Uterus (tissue), 4 donors: Measurements from ENCODE around the gene OR2T6. TPM values are rescaled to one million over a fixed set of nuclear protein-coding genes. Genes with fewer than 3 reads are reported as not detected.

Experiments
- DNase-seq, 2 donors: peaks; one replicate each; pipeline ENCODE4 v3.0.0-alpha.2; 2019 to 2020
- H3K27ac ChIP-seq, 2 donors: fragments of 200-600 bp; sonication (generic); 1 replicate in 1 of 2; 2 replicates in 1 of 2; pipeline ENCODE4 v1.5.1; 2016 to 2018
- H3K27me3 ChIP-seq, 2 donors: fragments of 200-600 bp; sonication (generic); one replicate each; pipeline ENCODE4 v1.5.1; 2018 to 2019; ENCODE audit warnings: control low read depth in 1 of 2
- H3K36me3 ChIP-seq, 2 donors: fragments of 200-600 bp; sonication (generic); one replicate each; pipeline ENCODE4 v1.5.1; 2019; ENCODE audit warnings: control low read depth in 1 of 2
- H3K4me1 ChIP-seq, 2 donors: fragments of 200-600 bp; sonication (generic); one replicate each; pipeline ENCODE4 v1.5.1; 2018 to 2019; ENCODE audit warnings: control low read depth in 1 of 2
- H3K4me3 ChIP-seq, 2 donors: fragments of 200-600 bp; sonication (generic); 1 replicate in 1 of 2; 2 replicates in 1 of 2; pipeline ENCODE4 v1.5.1; 2018 to 2019; ENCODE audit warnings: mild to moderate bottlenecking in 1 of 2
- H3K9me3 ChIP-seq, 2 donors: fragments of 200-600 bp; sonication (generic); one replicate each; pipeline ENCODE4 v1.5.1; 2019; ENCODE audit warnings: control low read depth in 1 of 2
- POLR2A ChIP-seq, 2 donors: fragments of 450-650 bp; IDR thresholded peaks; one replicate each; pipeline ENCODE4 v1.6.1; 2016; ENCODE audit warnings: antibody characterized with exemption in 2 of 2, mild to moderate bottlenecking in 1 of 2, moderate library complexity in 1 of 2
- intact Hi-C: fragments of 100-400 bp; cut with DNase I; formaldehyde crosslinking; loops from one replicate; pipeline ENCODE4 v1.15.1; 2023; ENCODE audit warnings: low total_unique reads
- total RNA-seq, 4 donors: library from RNA; depleted of rRNA in 3 of 4; stranded (reverse); fragments of >200 nt in 3 of 4; gene quantifications; one replicate each; pipeline versions ENCODE4 v1.1.0 to v1.2.4, GENCODE V29; 2014 to 2023
- TF ChIP-seq, protein P1 (sequence below), 4 experiments: fragments of 200-600 bp in 2 of 4; fragments of 450-650 bp in 2 of 4; sonication (generic) in 2 of 4; IDR thresholded peaks; one replicate each; pipeline ENCODE4 v1.5.1; 2016 to 2019; ENCODE audit warnings: antibody characterized with exemption in 4 of 4, mild to moderate bottlenecking in 2 of 4, moderate library complexity in 1 of 4
- donor health status: DM: yes; HTN: yes; CAD: no.

The OR2T6 gene
- not detected for total RNA-seq

DNA sequence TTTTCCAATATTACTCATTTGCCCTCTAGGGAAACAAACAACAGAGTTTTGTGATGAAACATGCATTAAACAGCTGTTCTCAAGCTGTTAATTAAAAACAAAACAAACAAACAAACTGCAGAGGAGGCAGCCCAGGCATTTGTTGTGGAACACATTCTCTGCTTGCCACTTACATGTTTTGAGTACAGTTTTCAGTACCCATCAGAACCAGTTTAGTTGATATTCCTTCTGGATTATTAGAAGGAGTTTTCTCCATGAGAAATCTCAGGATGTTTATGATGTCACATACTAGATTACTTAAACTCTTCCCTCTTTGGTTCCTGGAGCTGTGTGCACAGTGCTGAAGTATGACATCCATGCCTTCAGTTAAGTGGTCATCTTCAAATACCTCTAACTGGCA is at the start of gene OR2T6:
OR2T6 (plus strand) TSS at position 301 of the 400 bp plus-strand sequence. CDS start 11,863 bp downstream, outside the sequence.
- H3K9me3 ChIP-seq = no peaks in the 10 kb centered on the region
- TF ChIP-seq POLR2A (IDR thresholded peaks at IDR 0.05) = no peak
- TF ChIP-seq, protein P1, sequence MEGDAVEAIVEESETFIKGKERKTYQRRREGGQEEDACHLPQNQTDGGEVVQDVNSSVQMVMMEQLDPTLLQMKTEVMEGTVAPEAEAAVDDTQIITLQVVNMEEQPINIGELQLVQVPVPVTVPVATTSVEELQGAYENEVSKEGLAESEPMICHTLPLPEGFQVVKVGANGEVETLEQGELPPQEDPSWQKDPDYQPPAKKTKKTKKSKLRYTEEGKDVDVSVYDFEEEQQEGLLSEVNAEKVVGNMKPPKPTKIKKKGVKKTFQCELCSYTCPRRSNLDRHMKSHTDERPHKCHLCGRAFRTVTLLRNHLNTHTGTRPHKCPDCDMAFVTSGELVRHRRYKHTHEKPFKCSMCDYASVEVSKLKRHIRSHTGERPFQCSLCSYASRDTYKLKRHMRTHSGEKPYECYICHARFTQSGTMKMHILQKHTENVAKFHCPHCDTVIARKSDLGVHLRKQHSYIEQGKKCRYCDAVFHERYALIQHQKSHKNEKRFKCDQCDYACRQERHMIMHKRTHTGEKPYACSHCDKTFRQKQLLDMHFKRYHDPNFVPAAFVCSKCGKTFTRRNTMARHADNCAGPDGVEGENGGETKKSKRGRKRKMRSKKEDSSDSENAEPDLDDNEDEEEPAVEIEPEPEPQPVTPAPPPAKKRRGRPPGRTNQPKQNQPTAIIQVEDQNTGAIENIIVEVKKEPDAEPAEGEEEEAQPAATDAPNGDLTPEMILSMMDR (IDR thresholded peaks at IDR 0.05) = no peak
- DNase-seq = no peak
- H3K4me1 ChIP-seq = no peaks in the 10 kb centered on the region
- H3K36me3 ChIP-seq = no peaks in the 10 kb centered on the region
- H3K4me3 ChIP-seq = no peak within 1 kb of the TSS
- H3K27ac ChIP-seq = no peak within 1 kb of the TSS
- no peaks in the 10 kb centered on the region for H3K27me3 ChIP-seq
- intact Hi-C loops = no loop called here

GRCh38 chr1:248343451-248343850 is 32.1 kb upstream of the OR2T6 start:
- intact Hi-C loops = no loop called here
- H3K4me1 ChIP-seq = no peaks in the 10 kb centered on the region
- DNase-seq = no peak
- H3K27me3 ChIP-seq = no peaks in the 10 kb centered on the region
- H3K27ac ChIP-seq = no peak overlapping the region
- no peaks in the 10 kb centered on the region for H3K9me3 ChIP-seq
- no peaks in the 10 kb centered on the region for H3K36me3 ChIP-seq
- no peak overlapping the region for H3K4me3 ChIP-seq
- TF ChIP-seq, protein P1 (IDR thresholded peaks at IDR 0.05) = no peak
- no peak for TF ChIP-seq POLR2A (IDR thresholded peaks at IDR 0.05)

GRCh38 chr1:248348475-248348874 is 27.1 kb upstream of the OR2T6 start, which contains the start of gene OR14C36:
OR14C36 (plus strand) TSS chr1:248348775; CDS start chr1:248348775, 0 bp downstream.
- DNase-seq = no peak
- Histone ChIP-seq H3K27me3 (no peaks in the 10 kb centered on the region), H3K27ac (no peak within 1 kb of the TSS), H3K9me3 (no peaks in the 10 kb centered on the region), H3K4me1 (no peaks in the 10 kb centered on the region), H3K4me3 (no peak within 1 kb of the TSS), H3K36me3 (no peaks in the 10 kb centered on the region)
- intact Hi-C loops = no loop called here
- TF ChIP-seq, protein P1 (IDR thresholded peaks at IDR 0.05) = no peak
- no peak for TF ChIP-seq POLR2A (IDR thresholded peaks at IDR 0.05)

- Histone ChIP-seq H3K4me3 (no peak overlapping the region), H3K27me3 (no peaks in the 10 kb centered on the region), H3K9me3 (no peaks in the 10 kb centered on the region), H3K36me3 (no peaks in the 10 kb centered on the region), H3K4me1 (no peaks in the 10 kb centered on the region), H3K27ac (no peak overlapping the region)
- TF ChIP-seq, protein P1 (IDR thresholded peaks at IDR 0.05) = no peak
- no peak for TF ChIP-seq POLR2A (IDR thresholded peaks at IDR 0.05)
- intact Hi-C loops = no loop called here
- no peak for DNase-seq
Measured at GRCh38 chr1:248359415-248359814, 16.1 kb upstream of the OR2T6 start.

DNA sequence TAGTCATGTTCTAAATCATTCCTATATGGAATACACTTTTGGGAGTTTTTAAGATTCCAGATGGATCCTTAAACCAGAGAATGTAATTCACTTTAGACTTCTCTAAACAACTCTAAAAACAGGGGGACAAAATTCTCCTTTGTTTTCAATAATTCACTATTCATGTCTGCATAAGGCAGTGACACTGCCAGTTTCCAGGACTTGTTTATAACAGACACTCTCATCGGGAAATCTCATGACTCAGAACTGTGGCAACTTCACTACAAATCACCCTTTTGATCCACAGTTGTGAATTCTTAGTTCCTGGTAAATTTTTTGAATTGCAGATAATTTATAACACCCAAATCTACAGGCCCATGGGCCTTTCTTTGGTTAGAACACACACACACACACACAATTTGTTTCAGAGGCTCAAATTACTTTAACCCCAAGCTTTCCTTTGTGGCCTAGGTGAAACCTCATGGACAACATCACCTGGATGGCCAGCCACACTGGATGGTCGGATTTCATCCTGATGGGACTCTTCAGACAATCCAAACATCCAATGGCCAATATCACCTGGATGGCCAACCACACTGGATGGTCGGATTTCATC is 14.3 kb upstream of the OR2T6 start, which contains the start of gene OR2T4:
OR2T4 (plus strand) TSS at position 545 of the 595 bp plus-strand sequence; CDS start at position 545, 0 bp downstream.
- no peak within 1 kb of the TSS for H3K4me3 ChIP-seq
- no peaks in the 10 kb centered on the region for H3K9me3 ChIP-seq
- intact Hi-C loops = no loop called here
- H3K4me1 ChIP-seq = no peaks in the 10 kb centered on the region
- no peak within 1 kb of the TSS for H3K27ac ChIP-seq
- TF ChIP-seq, protein P1 (IDR thresholded peaks at IDR 0.05) = no peak
- no peak for TF ChIP-seq POLR2A (IDR thresholded peaks at IDR 0.05)
- H3K36me3 ChIP-seq = no peaks in the 10 kb centered on the region
- H3K27me3 ChIP-seq = no peaks in the 10 kb centered on the region
- DNase-seq = no peak
